Measurements from ENCODE around the gene FMN2. TPM values are rescaled to one million over a fixed set of nuclear protein-coding genes. Genes with fewer than 3 reads are reported as not detected.

The FMN2 gene
- total RNA-seq, 1 donor from 2014 or later, result not detected

DNA sequence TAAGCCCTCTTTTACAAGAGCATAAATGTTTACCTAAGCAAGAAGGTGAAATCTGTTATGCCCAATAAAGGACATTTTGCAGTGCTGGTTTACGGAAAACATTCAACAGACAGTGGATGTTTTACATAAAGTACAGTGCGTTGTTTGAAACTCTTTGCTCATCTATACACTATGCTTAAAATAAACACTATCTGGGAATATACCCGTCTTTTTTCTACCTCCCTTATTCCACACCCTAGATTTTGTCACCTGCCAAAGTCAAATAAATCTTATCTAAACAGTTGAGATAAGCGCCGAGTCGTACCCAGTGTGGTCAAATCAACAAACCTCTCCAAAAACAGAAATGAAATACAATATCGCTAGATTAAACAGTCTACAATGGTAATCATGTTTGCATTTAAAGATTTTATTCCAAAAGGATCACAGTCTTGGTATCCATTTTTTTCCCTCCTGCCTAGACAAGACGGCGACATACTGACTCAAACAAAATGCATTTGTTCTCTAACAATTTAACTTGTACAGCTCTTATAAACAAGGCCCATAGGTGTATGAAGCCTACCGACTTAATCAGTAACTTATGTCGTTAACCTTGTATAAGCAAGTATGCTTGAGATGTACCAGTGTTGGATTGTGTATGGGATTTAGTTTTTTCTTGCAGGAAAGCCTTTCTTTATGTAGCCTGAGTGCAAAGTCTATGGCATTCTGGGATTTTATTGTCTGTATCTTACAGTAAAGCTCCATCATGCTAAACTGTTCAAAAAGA, 189.1 kb downstream of the FMN2 start:
- DNase-seq, result no peak
- TF ChIP-seq CTCF (IDR thresholded peaks at IDR 0.05), result no peak
- peaks cover 13% of the 10 kb centered on the region for H3K9me3 Mint-ChIP-seq
- H3K4me3 Mint-ChIP-seq, result no peak overlapping the region
- POLR2A ChIA-PET, result no interaction called here
- CTCF ChIA-PET, result no interaction called here
- intact Hi-C loops (cut with micrococcal nuclease), result no loop called here
- H3K36me3 Mint-ChIP-seq (ENCODE audit: low read depth), result no peaks in the 10 kb centered on the region
- H3K4me1 Mint-ChIP-seq, result no peaks in the 10 kb centered on the region
- H3K27ac Mint-ChIP-seq, result no peak overlapping the region
- no peaks in the 10 kb centered on the region for H3K27me3 Mint-ChIP-seq
- ATAC-seq (ENCODE audit: low read depth), result no peak

- Mint-ChIP-seq H3K36me3 (ENCODE audit: low read depth) (no peaks in the 10 kb centered on the region), H3K9me3 (peaks cover 11% of the 10 kb centered on the region), H3K27me3 (no peaks in the 10 kb centered on the region), H3K4me1 (no peaks in the 10 kb centered on the region), H3K27ac (no peak overlapping the region), H3K4me3 (no peak overlapping the region)
- ChIA-PET POLR2A (no interaction called here), CTCF (no interaction called here)
- TF ChIP-seq CTCF (IDR thresholded peaks at IDR 0.05), result no peak
- ATAC-seq (ENCODE audit: low read depth) (no peak), DNase-seq (no peak)
- intact Hi-C loops (cut with micrococcal nuclease), result no loop called here
Measured at GRCh38 chr1:240282061-240282830, 190.6 kb downstream of the FMN2 start.

GRCh38 chr1:240284656-240285414, 193.2 kb downstream of the FMN2 start:
- Mint-ChIP-seq H3K27me3 (no peaks in the 10 kb centered on the region), H3K9me3 (peaks cover 11% of the 10 kb centered on the region), H3K4me3 (no peak overlapping the region), H3K4me1 (no peaks in the 10 kb centered on the region), H3K36me3 (ENCODE audit: low read depth) (no peaks in the 10 kb centered on the region), H3K27ac (no peak overlapping the region)
- ATAC-seq (ENCODE audit: low read depth) (no peak), DNase-seq (no peak)
- POLR2A ChIA-PET, result no interaction called here
- no peak for TF ChIP-seq CTCF (IDR thresholded peaks at IDR 0.05)
- intact Hi-C loops (cut with micrococcal nuclease), result no loop called here
- CTCF ChIA-PET, result no interaction called here

GRCh38 chr1:240285540-240285939, 193.9 kb downstream of the FMN2 start:
- H3K4me3 Mint-ChIP-seq, result no peak overlapping the region
- POLR2A ChIA-PET, result no interaction called here
- no peaks in the 10 kb centered on the region for H3K36me3 Mint-ChIP-seq (ENCODE audit: low read depth)
- no peaks in the 10 kb centered on the region for H3K4me1 Mint-ChIP-seq
- CTCF ChIA-PET, result no interaction called here
- peaks cover 11% of the 10 kb centered on the region for H3K9me3 Mint-ChIP-seq
- intact Hi-C loops (cut with micrococcal nuclease), result no loop called here
- DNase-seq, result no peak
- ATAC-seq (ENCODE audit: low read depth), result no peak
- no peak overlapping the region for H3K27ac Mint-ChIP-seq
- TF ChIP-seq CTCF (IDR thresholded peaks at IDR 0.05), result no peak
- no peaks in the 10 kb centered on the region for H3K27me3 Mint-ChIP-seq

DNA sequence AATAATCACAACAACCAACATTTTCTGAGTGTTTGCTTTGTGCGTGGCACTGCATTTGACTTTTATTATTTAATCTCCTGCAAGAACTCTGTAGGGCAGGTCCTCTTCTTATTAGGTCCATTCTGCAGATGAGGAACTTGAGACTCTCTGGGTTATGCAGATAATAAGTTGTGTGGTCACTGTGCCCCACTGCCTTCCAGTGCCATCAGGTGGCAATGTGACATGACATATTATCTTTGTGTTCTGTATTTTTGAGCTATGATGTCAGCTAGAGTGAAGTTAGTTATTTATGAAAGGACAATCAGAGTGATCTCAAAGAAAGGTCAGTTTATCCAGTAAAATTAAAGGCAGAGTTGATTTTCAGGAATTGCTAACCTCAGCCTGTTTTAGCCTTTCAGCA, 196.0 kb downstream of the FMN2 start:
- no peak for DNase-seq
- H3K27ac Mint-ChIP-seq, result no peak overlapping the region
- ATAC-seq (ENCODE audit: low read depth), result no peak
- intact Hi-C loops (cut with micrococcal nuclease), result no loop called here
- ChIA-PET CTCF (no interaction called here), POLR2A (no interaction called here)
- no peaks in the 10 kb centered on the region for H3K36me3 Mint-ChIP-seq (ENCODE audit: low read depth)
- H3K27me3 Mint-ChIP-seq, result no peaks in the 10 kb centered on the region
- peaks cover 12% of the 10 kb centered on the region for H3K9me3 Mint-ChIP-seq
- H3K4me3 Mint-ChIP-seq, result no peak overlapping the region
- TF ChIP-seq CTCF (IDR thresholded peaks at IDR 0.05), result no peak
- H3K4me1 Mint-ChIP-seq, result no peaks in the 10 kb centered on the region
